ENCODE measurements around the gene SPPL2A. TPM values are rescaled to one million over a fixed set of nuclear protein-coding genes. Genes with fewer than 3 reads are reported as not detected.

The SPPL2A gene
- total RNA-seq = 10 to 100 TPM; 60.6 to 81.6 TPM

GRCh38 chr15:50765195-50765967 lies at the start of gene SPPL2A:
Gene SPPL2A, minus strand, starts transcription at chr15:50765706. Its CDS starts 173 bp downstream, at chr15:50765533.

DNA sequence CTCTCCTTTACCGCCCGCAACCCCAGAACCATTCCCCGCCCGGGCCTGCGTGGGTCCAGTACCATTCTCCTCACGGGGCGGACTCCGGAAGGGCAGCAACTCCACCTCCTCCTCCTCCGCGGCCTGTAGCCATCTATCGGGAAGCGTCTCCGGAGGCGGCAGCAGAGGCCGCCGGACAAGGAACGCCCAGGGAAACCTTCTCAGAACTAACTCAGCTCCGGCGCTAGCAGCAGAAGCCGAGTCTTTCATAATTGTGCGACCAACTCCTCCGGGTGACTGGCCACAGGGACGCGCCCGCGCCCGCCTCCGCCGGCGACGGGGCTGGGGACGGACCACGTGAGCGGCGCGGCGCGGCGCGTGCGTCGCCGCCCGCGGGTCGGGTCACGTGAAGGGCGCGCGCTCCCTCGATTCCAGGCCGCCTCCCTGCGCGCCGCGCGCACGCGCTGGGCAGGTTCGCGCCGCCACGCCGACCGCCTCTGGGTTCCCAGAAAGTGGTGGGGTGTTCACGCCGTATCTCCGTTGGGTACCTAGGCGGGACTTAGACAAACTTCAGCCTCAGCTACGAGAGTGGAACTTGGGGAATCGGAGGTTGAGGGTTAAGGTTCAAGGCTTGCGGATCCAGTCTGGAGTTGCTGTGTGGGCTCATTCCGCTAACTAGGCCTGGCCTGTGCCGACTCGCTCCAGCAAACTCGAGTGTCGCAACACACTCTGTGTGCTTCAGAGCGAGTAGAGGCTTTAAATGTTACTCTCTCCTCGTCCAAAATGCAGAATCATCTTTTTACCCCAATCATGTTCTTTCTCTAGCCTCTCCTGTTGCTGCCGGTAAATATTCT lies 78.8 kb downstream of the SPPL2A start, which contains the start of gene TRPM7:
Gene TRPM7 (minus strand): TSS at position 329 of the 833 bp plus-strand sequence. CDS start 264 bp downstream, at position 65.

Small RNAs within 50 kb of the gene (small RNA-seq; reads per million reads assigned to genes)
- gene AC012100.1 (0 reads per million in 2 donors), gene RN7SL354P (0 reads per million in 2 donors)

Other genes starting within 250 kb of the SPPL2A start
- gene USP50, start 219.0 kb downstream of the SPPL2A start, total RNA-seq = not detected
- 10 to 100 TPM; 63.9 to 73.6 TPM for gene TRPM7, start 78.9 kb downstream of the SPPL2A start, total RNA-seq
- 10 to 100 TPM; 16.0 to 16.9 TPM for gene AP4E1, start 143.0 kb upstream of the SPPL2A start, total RNA-seq